Measurements from ENCODE around the gene SSBP3.

Gene SSBP3

GRCh38 chr1:54363925-54364324, 42.3 kb downstream of the SSBP3 start:
- no peak for TF ChIP-seq CTCF (IDR thresholded peaks at IDR 0.05; ENCODE audit: borderline replicate concordance, control extremely low read depth, extremely low read depth, insufficient read depth, missing control alignments)
- no peak for DNase-seq (ENCODE audit: low spot score)
- in situ Hi-C loops (cut with MboI; ENCODE audit: low sequenced_read_pairs, unreplicated experiment) = no loop called here

GRCh38 chr1:54362881-54363340, 43.3 kb downstream of the SSBP3 start:
- no peak for DNase-seq (ENCODE audit: low spot score)
- TF ChIP-seq CTCF (IDR thresholded peaks at IDR 0.05; ENCODE audit: borderline replicate concordance, control extremely low read depth, extremely low read depth, insufficient read depth, missing control alignments) = no peak
- in situ Hi-C loops (cut with MboI; ENCODE audit: low sequenced_read_pairs, unreplicated experiment) = no loop called here

- in situ Hi-C loops (cut with MboI; ENCODE audit: low sequenced_read_pairs, unreplicated experiment) = no loop called here
- TF ChIP-seq CTCF (IDR thresholded peaks at IDR 0.05; ENCODE audit: borderline replicate concordance, control extremely low read depth, extremely low read depth, insufficient read depth, missing control alignments) = no peak
- no peak for DNase-seq (ENCODE audit: low spot score)
Observed at GRCh38 chr1:54361342-54361741, 44.9 kb downstream of the SSBP3 start.

GRCh38 chr1:54360165-54361005, 45.8 kb downstream of the SSBP3 start:
- in situ Hi-C loops (cut with MboI; ENCODE audit: low sequenced_read_pairs, unreplicated experiment) = no loop called here
- TF ChIP-seq CTCF (IDR thresholded peaks at IDR 0.05; ENCODE audit: borderline replicate concordance, control extremely low read depth, extremely low read depth, insufficient read depth, missing control alignments) = no peak
- peak; percentile 37 for DNase-seq (ENCODE audit: low spot score)

GRCh38 chr1:54359393-54360162, 46.6 kb downstream of the SSBP3 start:
- in situ Hi-C loops (cut with MboI; ENCODE audit: low sequenced_read_pairs, unreplicated experiment) = no loop called here

More at GRCh38 chr1:54359393-54360162, 46.6 kb downstream of the SSBP3 start:
- no peak for TF ChIP-seq CTCF (IDR thresholded peaks at IDR 0.05; ENCODE audit: borderline replicate concordance, control extremely low read depth, extremely low read depth, insufficient read depth, missing control alignments)
- no peak for DNase-seq (ENCODE audit: low spot score)

Measured in GM13976 (cell line).